HepG2 (cell line): ENCODE measurements around the gene CYP46A1. TPM values are rescaled to one million over a fixed set of nuclear protein-coding genes. Genes with fewer than 3 reads are reported as not detected.

ENCODE experiments used
- ATAC-seq: fragments of 200-7000 bp; cut with Tn5 transposase; 3 replicates; pipeline ENCODE4 v1.9.1; 2020; ENCODE audit warnings: mild to moderate bottlenecking, moderate library complexity
- BruUV-seq: library from RNA; stranded (reverse); fragments of 400-500 nt; replicated peaks from 2 replicates; lab custom pipeline; 2021; lab: Mats Ljungman, UMichigan
- CTCF ChIA-PET: fragments of 300-600 bp; formaldehyde crosslinking; extraction: SDS; loops from one replicate; lab custom pipeline; 2021; ENCODE audit warnings: low total read pairs, inconsistent platforms, low intra/inter-chr PET ratio; lab: Yijun Ruan, JAX
- POLR2A ChIA-PET: fragments of 350-600 bp; sonication (Branson Sonifier 250); formaldehyde crosslinking; loops from one replicate; lab custom pipeline; 2020; ENCODE audit warnings: antibody characterized with exemption, inconsistent platforms; lab: Yijun Ruan, JAX
- DNase-seq: peaks from one replicate; pipeline ENCODE4 v3.0.0-alpha.2; 2015; ENCODE audit warnings: low spot score
- FAIRE-seq: peaks from 3 replicates; lab custom pipeline; 2011; peaks lifted over from hg19 to GRCh38; lab: Jason Lieb, UNC
- H2AFZ ChIP-seq: one replicate; pipeline ENCODE4 v1.6.1; 2011; ENCODE audit warnings: low read length, inconsistent platforms
- H3K27ac ChIP-seq: fragments of 300-600 bp; 3 replicates; pipeline ENCODE4 v1.8.0; 2011; ENCODE audit warnings: mixed run types, mild to moderate bottlenecking, mixed read lengths, low read length, inconsistent platforms; ENCODE audit not compliant: insufficient read depth; ENCODE audit errors: extremely low read length
- H3K27me3 ChIP-seq, 2 experiments: fragments of 200-600 bp in 1 of 2; 2 replicates in 1 of 2; 3 replicates in 1 of 2; pipeline versions ENCODE4 v1.6.0 to v1.8.0; 2011; ENCODE audit warnings: low read length in 2 of 2, mild to moderate bottlenecking in 2 of 2, moderate library complexity in 2 of 2, inconsistent platforms in 1 of 2; ENCODE audit not compliant: insufficient read depth in 2 of 2, control insufficient read depth in 1 of 2
- H3K36me3 ChIP-seq, 2 experiments: fragments of 200-600 bp in 1 of 2; replicated peaks in 1 of 2; 2 replicates in 1 of 2; 3 replicates in 1 of 2; pipeline versions ENCODE4 v1.5.1 to v1.8.0; 2011; ENCODE audit warnings: low read length in 2 of 2, inconsistent platforms in 1 of 2; ENCODE audit not compliant: insufficient read depth in 2 of 2, control insufficient read depth in 1 of 2
- H3K4me1 ChIP-seq: 2 replicates; pipeline ENCODE4 v1.5.1; 2012; ENCODE audit warnings: low read length, inconsistent platforms; ENCODE audit not compliant: insufficient read depth
- H3K4me2 ChIP-seq: 2 replicates; pipeline ENCODE4 v1.6.0; 2011; ENCODE audit warnings: low read depth, low read length, inconsistent platforms
- H3K4me3 ChIP-seq, 3 experiments: fragments of 200-600 bp in 1 of 3; sonication (generic), shearing (Covaris generic) in 1 of 3; replicated peaks in 1 of 3; 2 replicates each; pipeline ENCODE4 v1.5.1; 2011 to 2016; ENCODE audit warnings: low read length in 3 of 3, inconsistent platforms in 2 of 3, low read depth in 2 of 3, mild to moderate bottlenecking in 2 of 3, control low read depth in 1 of 3, mixed read lengths in 1 of 3; ENCODE audit not compliant: insufficient read depth in 1 of 3
- H3K79me2 ChIP-seq: one replicate; pipeline ENCODE4 v1.6.1; 2011; ENCODE audit warnings: low read length, inconsistent platforms; ENCODE audit not compliant: insufficient read depth
- H3K9ac ChIP-seq: 2 replicates; pipeline ENCODE4 v1.6.0; 2011; ENCODE audit warnings: mild to moderate bottlenecking, low read depth, low read length, inconsistent platforms; ENCODE audit not compliant: insufficient read depth
- H3K9me3 ChIP-seq: 2 replicates; pipeline ENCODE4 v1.5.1; 2012; ENCODE audit warnings: mild to moderate bottlenecking, low read length
- H4K20me1 ChIP-seq: 2 replicates; pipeline ENCODE4 v1.6.0; 2011; ENCODE audit warnings: inconsistent platforms, mild to moderate bottlenecking, low read length, moderate library complexity; ENCODE audit not compliant: insufficient read depth
- ATAD3A ChIP-seq: sonication (generic); formaldehyde crosslinking; IDR thresholded peaks from 2 replicates; pipeline ENCODE4 v1.4.0; 2020; ENCODE audit warnings: missing genetic modification reagents
- CC2D1A ChIP-seq: sonication (generic); formaldehyde crosslinking; IDR thresholded peaks from 2 replicates; pipeline ENCODE4 v1.8.1; 2023; ENCODE audit warnings: mild to moderate bottlenecking, missing genetic modification reagents
- DPF2 ChIP-seq: sonication (generic); formaldehyde crosslinking; IDR thresholded peaks from 2 replicates; pipeline ENCODE4 v1.4.0; 2020; ENCODE audit warnings: mild to moderate bottlenecking, low read depth, missing genetic modification reagents, borderline replicate concordance
- FOXC1 ChIP-seq: sonication (generic); formaldehyde crosslinking; IDR thresholded peaks from 2 replicates; pipeline ENCODE4 v1.8.0; 2022; ENCODE audit warnings: mild to moderate bottlenecking, missing genetic modification reagents, borderline replicate concordance
- GATA4 ChIP-seq: sonication (generic); IDR thresholded peaks from 2 replicates; pipeline ENCODE4 v1.6.1; 2016; ENCODE audit warnings: antibody characterized with exemption, low read depth, borderline replicate concordance
- HOXD1 ChIP-seq: sonication (generic); formaldehyde crosslinking; IDR thresholded peaks from 2 replicates; pipeline ENCODE4 v1.5.0; 2020; ENCODE audit warnings: missing genetic modification reagents
- KDM5B ChIP-seq: sonication (generic); formaldehyde crosslinking; IDR thresholded peaks from 2 replicates; pipeline ENCODE4 v1.4.0; 2020; ENCODE audit warnings: missing genetic modification reagents, mild to moderate bottlenecking, borderline replicate concordance
- KLF9 ChIP-seq: IDR thresholded peaks from 2 replicates; pipeline ENCODE4 v1.6.1; 2016; ENCODE audit warnings: low read depth
- MED13 ChIP-seq: sonication (generic); formaldehyde crosslinking; IDR thresholded peaks from 2 replicates; pipeline ENCODE4 v1.5.0; 2020; ENCODE audit warnings: missing genetic modification reagents
- MIER3 ChIP-seq: IDR thresholded peaks from 2 replicates; pipeline ENCODE4 v1.6.1; 2016; ENCODE audit warnings: missing compliant biosample characterization, borderline replicate concordance
- NFKB2 ChIP-seq: sonication (generic); formaldehyde crosslinking; IDR thresholded peaks from 2 replicates; pipeline ENCODE4 v1.4.0; 2020; ENCODE audit warnings: missing genetic modification reagents, borderline replicate concordance
- PHF8 ChIP-seq: sonication (generic); formaldehyde crosslinking; IDR thresholded peaks from 2 replicates; pipeline ENCODE4 v1.5.0; 2020; ENCODE audit warnings: missing genetic modification reagents
- SRF ChIP-seq: IDR thresholded peaks from 2 replicates; pipeline ENCODE4 v1.6.1; 2011; ENCODE audit warnings: mild to moderate bottlenecking, low read depth, low read length, moderate library complexity
- TAF1 ChIP-seq: sonication (generic); formaldehyde crosslinking; IDR thresholded peaks from 2 replicates; pipeline ENCODE4 v1.4.0; 2020; ENCODE audit warnings: missing genetic modification reagents
- ZBTB42 ChIP-seq: sonication (generic); formaldehyde crosslinking; IDR thresholded peaks from 2 replicates; pipeline ENCODE4 v1.5.0; 2020; ENCODE audit warnings: mild to moderate bottlenecking, missing genetic modification reagents
- ZNF572 ChIP-seq: sonication (generic); formaldehyde crosslinking; IDR thresholded peaks from 2 replicates; pipeline ENCODE4 v1.5.1; 2020; ENCODE audit warnings: mild to moderate bottlenecking, missing genetic modification reagents
- WGBS: methylation state at CpG from one replicate; pipeline ENCODE4 v1.1.6; 2017; ENCODE audit warnings: low lambda C conversion rate; 5-methylcytosine and 5-hydroxymethylcytosine counted together
- in situ Hi-C: cut with HindIII; loops from 2 replicates; pipeline ENCODE4 v1.10.0; 2017; ENCODE audit warnings: low pct_unique_long_range_greater_than_20kb; ENCODE audit not compliant: extremely low pct_ligation_motif_present
- intact Hi-C: fragments of 100-400 bp; cut with micrococcal nuclease; formaldehyde crosslinking; loops from one replicate; pipeline ENCODE4 v1.10.0; 2022; ENCODE audit not compliant: unreplicated experiment
- polyA plus RNA-seq, 8 experiments: library from polyadenylated mRNA; depleted of rRNA in 3 of 8; stranded (reverse) in 7 of 8; unstranded in 1 of 8; fragments of >200 nt; fragmentation: Illumina TruSeq in 4 of 8; extraction: Trizol in 4 of 8; gene quantifications; 2 replicates each; pipeline versions ENCODE4 v1.2.1 to v1.2.3, GENCODE V29; 2011 to 2016; ENCODE audit warnings: low read depth in 4 of 8, missing spikeins in 1 of 8, mixed read lengths in 1 of 8; ENCODE audit not compliant: insufficient read depth in 1 of 8
- total RNA-seq, 5 experiments: library from RNA; depleted of rRNA; stranded (reverse); fragments of >200 nt; fragmentation: Illumina TruSeq; extraction: Trizol; gene quantifications; 2 replicates each; pipeline ENCODE4 v1.2.3, GENCODE V29; 2016; ENCODE audit warnings: low read depth in 1 of 5
- TF ChIP-seq, protein P1 (sequence below), 2 experiments: sonication (generic) in 1 of 2; formaldehyde crosslinking in 1 of 2; IDR thresholded peaks; 2 replicates each; pipeline versions ENCODE4 v1.4.0 to v1.6.1; 2016 to 2020; ENCODE audit warnings: borderline replicate concordance in 1 of 2, low read depth in 1 of 2, mild to moderate bottlenecking in 1 of 2, missing genetic modification reagents in 1 of 2
- TF ChIP-seq, protein P2 (sequence below): sonication (generic); formaldehyde crosslinking; IDR thresholded peaks from 2 replicates; pipeline ENCODE4 v1.5.1; 2020; ENCODE audit warnings: missing genetic modification reagents, mild to moderate bottlenecking, borderline replicate concordance

The CYP46A1 gene
- total and polyA plus RNA-seq, 2 of the 13 experiments (the other 11 are each of a cell fraction or from before 2014, with no cell fraction given), result not detected

DNA sequence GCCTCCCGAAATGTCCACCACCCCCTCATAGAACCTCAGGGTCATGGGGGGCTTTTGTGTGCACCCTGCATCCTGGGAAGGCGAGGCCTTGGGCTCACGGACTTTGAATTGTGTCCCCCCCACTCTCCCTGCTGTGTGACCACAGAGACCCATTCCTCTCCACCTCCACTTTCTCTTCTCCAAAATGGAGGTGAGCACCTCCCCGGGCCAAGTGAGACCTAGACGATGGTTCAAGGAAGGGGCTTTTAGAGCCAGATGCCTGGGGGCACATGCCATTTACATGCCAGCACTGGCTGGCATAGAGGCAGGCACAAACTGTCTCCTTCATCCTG is 33.5 kb downstream of the CYP46A1 start:
- Histone ChIP-seq H2AFZ (no peak overlapping the region), H3K27me3 (peaks cover 2 to 9% of the 10 kb centered on the region in 2 experiments; a peak in 3 of 5 replicates), H3K27ac (no peak overlapping the region), H3K9me3 (no peaks in the 10 kb centered on the region), H4K20me1 (no peaks in the 10 kb centered on the region), H3K4me3 (no peak overlapping the region), H3K36me3 (no peaks in the 10 kb centered on the region), H3K4me2 (no peak overlapping the region), H3K79me2 (no peaks in the 10 kb centered on the region), H3K9ac (no peak overlapping the region), H3K4me1 (no peaks in the 10 kb centered on the region)
- ChIA-PET POLR2A (no interaction called here), CTCF (no interaction called here)
- FAIRE-seq (no peak), DNase-seq (no peak), ATAC-seq (no peak)
- no TSS peak for BruUV-seq
- intact Hi-C loops (no loop called here), in situ Hi-C loops (no loop called here)
- TF ChIP-seq ZBTB42 (no peak), GATA4 (no peak), SRF (no peak), ATAD3A (CRISPR knock-in tag) (no peak), PHF8 (CRISPR knock-in tag) (no peak), ZNF572 (CRISPR knock-in tag) (no peak), DPF2 (CRISPR knock-in tag) (no peak), FOXC1 (CRISPR knock-in tag) (no peak), CC2D1A (CRISPR knock-in tag) (no peak), KDM5B (CRISPR knock-in tag) (no peak), MED13 (CRISPR knock-in tag) (no peak), HOXD1 (CRISPR knock-in tag) (no peak), TAF1 (CRISPR knock-in tag) (no peak), NFKB2 (CRISPR knock-in tag) (no peak), KLF9 (CRISPR knock-in tag) (no peak), MIER3 (no peak)
- TF ChIP-seq, protein P1, sequence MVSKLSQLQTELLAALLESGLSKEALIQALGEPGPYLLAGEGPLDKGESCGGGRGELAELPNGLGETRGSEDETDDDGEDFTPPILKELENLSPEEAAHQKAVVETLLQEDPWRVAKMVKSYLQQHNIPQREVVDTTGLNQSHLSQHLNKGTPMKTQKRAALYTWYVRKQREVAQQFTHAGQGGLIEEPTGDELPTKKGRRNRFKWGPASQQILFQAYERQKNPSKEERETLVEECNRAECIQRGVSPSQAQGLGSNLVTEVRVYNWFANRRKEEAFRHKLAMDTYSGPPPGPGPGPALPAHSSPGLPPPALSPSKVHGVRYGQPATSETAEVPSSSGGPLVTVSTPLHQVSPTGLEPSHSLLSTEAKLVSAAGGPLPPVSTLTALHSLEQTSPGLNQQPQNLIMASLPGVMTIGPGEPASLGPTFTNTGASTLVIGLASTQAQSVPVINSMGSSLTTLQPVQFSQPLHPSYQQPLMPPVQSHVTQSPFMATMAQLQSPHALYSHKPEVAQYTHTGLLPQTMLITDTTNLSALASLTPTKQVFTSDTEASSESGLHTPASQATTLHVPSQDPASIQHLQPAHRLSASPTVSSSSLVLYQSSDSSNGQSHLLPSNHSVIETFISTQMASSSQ (IDR thresholded peaks at IDR 0.05; ENCODE audit: low read depth), result no peak
- TF ChIP-seq, protein P1 (CRISPR knock-in tag; IDR thresholded peaks at IDR 0.05; ENCODE audit: borderline replicate concordance), result no peak
- TF ChIP-seq, protein P2, sequence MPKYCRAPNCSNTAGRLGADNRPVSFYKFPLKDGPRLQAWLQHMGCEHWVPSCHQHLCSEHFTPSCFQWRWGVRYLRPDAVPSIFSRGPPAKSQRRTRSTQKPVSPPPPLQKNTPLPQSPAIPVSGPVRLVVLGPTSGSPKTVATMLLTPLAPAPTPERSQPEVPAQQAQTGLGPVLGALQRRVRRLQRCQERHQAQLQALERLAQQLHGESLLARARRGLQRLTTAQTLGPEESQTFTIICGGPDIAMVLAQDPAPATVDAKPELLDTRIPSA (CRISPR knock-in tag), result no peak
- 34% methylated on average over 5 of the region's 5 CpGs for WGBS
